RWPE1 (cell line): ENCODE measurements around the gene PIP5K1C.

Source experiments
- CTCF ChIA-PET: fragments of 350-600 bp; sonication (Branson Sonifier 250); formaldehyde crosslinking; extraction: SDS; loops from one replicate; lab custom pipeline; 2021; lab: Yijun Ruan, JAX
- POLR2A ChIA-PET: fragments of 400-600 bp; formaldehyde crosslinking; extraction: SDS; loops from one replicate; lab custom pipeline; 2020; ENCODE audit warnings: antibody characterized with exemption; ENCODE audit not compliant: low non-redundant PET; lab: Yijun Ruan, JAX
- DNase-seq: peaks from one replicate; pipeline ENCODE4 v3.0.0; 2012; ENCODE audit warnings: low spot score
- H3K27ac ChIP-seq: fragments of 450-650 bp; 2 replicates; pipeline ENCODE4 v1.5.1; 2017
- TF ChIP-seq, protein P1 (sequence below): fragments of 450-650 bp; conservative IDR thresholded peaks from 2 replicates; pipeline ENCODE4 v1.5.1; 2017; ENCODE audit warnings: low read depth, mild to moderate bottlenecking

PIP5K1C gene

DNA sequence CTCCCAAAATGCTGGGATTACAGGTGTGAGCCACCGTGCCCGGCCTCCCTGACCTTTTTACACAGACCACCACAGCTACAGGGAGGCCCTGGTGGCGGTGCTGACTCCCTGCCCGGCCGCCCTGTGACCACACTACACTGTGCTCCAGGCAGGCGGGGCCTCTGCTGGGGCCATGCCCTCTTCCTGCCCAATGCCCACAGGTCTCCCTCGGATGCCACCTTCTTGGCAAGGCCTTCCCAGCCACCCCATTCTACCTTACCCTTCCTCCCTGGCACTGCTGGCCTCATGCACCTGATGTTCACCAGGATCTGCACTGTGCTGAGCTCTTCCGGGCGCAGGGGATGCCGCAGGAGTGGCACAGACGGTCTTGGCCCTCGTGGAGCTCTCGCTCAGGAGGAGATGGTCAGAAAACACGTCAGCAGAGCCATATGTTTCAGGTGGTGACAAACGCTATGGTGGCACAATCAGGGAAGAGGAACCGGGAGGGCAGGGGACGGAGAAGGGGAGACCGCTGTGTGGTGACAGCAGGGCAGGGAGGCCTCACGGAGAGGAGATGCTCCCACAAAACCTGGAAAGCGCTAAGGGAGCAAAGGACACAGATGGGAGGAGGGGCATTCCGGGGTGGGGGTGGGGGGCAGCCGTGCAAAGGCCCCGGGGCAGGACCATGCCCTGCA lies 4.1 kb downstream of the PIP5K1C start:
- TF ChIP-seq, protein P1, sequence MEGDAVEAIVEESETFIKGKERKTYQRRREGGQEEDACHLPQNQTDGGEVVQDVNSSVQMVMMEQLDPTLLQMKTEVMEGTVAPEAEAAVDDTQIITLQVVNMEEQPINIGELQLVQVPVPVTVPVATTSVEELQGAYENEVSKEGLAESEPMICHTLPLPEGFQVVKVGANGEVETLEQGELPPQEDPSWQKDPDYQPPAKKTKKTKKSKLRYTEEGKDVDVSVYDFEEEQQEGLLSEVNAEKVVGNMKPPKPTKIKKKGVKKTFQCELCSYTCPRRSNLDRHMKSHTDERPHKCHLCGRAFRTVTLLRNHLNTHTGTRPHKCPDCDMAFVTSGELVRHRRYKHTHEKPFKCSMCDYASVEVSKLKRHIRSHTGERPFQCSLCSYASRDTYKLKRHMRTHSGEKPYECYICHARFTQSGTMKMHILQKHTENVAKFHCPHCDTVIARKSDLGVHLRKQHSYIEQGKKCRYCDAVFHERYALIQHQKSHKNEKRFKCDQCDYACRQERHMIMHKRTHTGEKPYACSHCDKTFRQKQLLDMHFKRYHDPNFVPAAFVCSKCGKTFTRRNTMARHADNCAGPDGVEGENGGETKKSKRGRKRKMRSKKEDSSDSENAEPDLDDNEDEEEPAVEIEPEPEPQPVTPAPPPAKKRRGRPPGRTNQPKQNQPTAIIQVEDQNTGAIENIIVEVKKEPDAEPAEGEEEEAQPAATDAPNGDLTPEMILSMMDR: no peak
- ChIA-PET CTCF (no interaction called here), POLR2A (interaction anchor here (0.6 kb wide), 1 partner anchor 94 kb away, joined by 7 read pairs; no protein-coding TSS in a partner anchor)
- no peak for DNase-seq
- H3K27ac ChIP-seq: no peak overlapping the region

DNA sequence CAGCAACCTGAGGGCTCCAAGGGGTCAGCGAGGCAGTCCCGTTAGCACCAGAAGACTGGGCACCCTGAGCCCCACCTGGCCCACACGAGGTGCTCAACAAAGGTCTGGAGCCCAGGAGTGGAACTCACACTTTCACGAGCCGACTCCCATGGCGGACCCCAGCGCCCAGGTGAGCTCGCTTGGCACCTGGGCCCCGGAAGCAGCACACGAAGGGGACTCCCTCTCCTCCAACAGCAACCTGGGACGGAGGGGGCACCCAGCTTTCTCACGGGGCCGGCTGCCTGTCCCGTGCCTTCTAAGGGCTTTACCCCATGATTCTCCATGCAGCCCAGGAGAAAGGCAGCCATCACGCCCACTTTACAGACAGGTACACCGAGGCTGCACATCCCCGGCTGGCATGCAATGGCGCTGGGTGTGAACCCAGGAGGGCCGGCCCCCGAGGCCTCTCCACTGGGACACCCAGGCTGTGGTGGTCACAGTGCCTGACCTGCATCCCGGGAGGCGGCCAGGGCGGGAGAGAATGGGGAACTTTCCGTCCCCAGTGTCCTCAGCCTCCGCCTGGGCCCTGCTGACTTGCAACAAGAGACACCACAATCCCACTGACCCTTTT lies 5.0 kb downstream of the PIP5K1C start:
- no peak overlapping the region for H3K27ac ChIP-seq
- POLR2A ChIA-PET: interaction anchor here (0.6 kb wide), 1 partner anchor 95 kb away, joined by 7 read pairs; no protein-coding TSS in a partner anchor

DNA sequence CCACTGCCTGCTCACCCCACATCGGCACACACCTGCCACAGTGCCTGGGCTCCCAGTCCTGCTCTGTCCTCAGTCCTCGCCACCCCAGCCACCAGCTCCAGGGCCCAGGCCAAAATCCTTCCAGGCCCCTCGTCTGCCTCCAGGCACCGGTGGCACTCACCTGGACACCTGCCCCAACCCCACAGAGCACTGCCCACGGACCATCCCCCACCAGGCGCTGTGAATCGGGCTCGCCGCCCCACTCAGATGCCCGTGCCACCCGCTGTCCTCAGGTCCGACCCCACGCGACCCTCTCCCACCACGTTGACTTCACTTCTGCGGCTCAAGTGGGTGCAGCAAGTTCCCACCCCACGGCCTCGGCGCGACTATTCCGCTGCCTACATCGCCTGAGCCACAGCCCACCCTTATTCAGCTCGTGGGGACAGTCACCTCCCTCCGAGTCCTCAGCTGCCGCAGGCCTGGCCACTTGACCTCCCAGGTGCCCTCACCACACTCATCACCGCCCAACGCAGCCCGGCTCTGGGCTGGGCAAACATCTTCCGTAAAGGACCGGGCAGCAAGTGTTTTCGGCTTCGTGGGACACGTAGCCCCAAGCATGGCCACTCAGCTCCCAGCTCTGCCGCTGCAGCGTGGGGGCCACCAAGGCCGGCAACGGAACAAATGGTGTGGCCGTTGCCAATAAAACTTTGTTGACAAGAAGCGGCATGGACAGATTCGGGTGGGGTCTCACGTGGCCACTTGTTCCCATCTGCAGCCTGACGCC lies 5.7 kb downstream of the PIP5K1C start:
- CTCF ChIA-PET: no interaction called here
- POLR2A ChIA-PET: no interaction called here
- no peak overlapping the region for H3K27ac ChIP-seq
- DNase-seq: no peak
- TF ChIP-seq, protein P1: no peak

More for the DNA sequence above, 5.0 kb downstream of the PIP5K1C start:
- TF ChIP-seq, protein P1: no peak
- CTCF ChIA-PET: no interaction called here
- no peak for DNase-seq

DNA sequence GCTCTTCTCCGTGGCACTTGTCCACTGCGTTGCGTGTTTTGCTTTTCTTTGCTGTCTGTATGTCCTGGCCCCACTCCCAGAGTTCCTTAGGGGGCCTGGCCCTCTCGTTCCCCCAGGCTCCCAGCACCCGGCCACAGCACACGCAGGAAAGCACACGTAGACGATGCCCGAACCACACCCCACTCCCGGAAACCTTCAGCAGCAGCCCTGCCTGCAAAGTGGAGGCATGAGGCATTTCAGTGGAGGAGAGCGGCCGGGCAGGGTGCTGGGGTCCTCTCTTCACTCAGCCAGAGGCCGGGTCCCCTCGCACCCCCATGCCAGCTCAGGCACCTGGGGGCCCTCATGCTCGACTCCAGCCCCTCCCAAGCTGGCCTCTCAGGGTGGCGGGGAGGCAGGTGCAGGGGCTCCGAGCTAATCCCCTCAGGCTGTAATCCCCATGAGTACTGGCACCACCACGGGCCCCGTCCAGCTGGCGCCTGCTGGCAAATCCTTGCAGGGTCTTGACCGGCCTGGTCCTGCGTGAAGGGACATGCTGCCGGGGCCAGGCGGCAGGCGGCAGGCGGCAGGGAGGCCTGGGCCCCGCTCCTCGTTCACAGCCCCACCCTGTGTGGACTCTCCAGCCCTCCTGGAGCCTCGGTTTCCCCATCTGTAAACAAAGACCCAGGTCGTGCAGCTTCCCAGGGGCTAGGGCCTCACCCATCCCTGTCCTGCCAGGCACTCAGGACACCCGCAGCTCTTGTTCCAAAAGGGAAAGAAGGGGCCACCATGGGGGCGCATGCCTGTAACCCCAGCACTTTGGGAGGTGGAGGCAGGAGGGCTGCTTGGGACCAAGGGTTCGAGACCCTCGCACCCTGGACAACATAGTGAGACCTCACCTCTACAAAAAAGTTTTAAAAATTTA lies 7.0 kb downstream of the PIP5K1C start:
- ChIA-PET POLR2A (no interaction called here), CTCF (interaction anchor here (0.6 to 0.7 kb wide), 2 partner anchors 43 to 475 kb away, joined by 3 to 6 read pairs; no protein-coding TSS in a partner anchor)
- TF ChIP-seq, protein P1: no peak
- H3K27ac ChIP-seq: peak overlapping the region; percentile 7; the same call in 1 of the 2 replicates
- no peak for DNase-seq

DNA sequence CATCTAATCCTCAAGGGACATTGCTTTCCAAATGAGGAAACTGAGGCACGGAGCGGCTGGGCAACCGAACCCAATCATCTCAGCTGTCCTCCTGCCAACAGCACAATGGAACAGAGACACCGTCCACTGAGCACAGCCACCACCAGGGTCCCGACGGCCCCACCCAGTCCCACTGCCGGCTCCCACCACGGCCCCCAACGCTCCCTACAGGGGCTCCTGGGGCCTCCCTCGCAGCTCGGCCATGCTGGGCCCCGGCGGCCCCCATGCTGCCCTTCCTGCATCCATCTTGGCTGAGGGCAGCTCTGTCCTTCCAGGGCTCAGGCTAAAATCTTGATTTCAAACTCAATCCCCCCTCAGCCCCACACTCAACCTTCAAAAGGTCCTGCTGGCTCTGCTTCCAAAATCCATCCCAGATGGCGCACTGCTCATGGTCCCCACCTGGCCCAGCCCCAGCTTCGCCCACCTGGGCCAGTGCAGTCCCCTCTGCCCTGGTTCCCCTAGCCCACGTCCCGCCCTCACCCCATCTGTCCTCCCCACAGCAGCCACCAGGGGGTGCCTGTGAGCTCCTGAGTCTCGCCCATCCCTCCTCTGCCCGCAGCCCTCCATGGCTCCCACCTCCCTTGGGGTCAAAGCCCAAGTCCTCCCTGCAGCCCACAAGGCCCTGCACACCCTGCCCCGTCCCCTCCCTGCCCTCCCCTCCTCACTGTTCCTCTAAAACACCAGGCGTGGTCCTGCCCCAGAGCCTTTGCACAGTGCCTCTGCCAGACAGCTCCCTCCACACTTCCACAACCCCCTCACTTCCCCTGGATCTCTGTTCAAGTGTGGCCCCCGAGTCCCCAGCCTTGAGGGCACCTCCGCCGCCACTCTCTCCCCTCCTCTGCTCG lies 7.9 kb downstream of the PIP5K1C start:
- CTCF ChIA-PET: interaction anchor here (0.6 to 0.8 kb wide), 2 partner anchors 8 to 476 kb away, joined by 3 to 4 read pairs; partner anchors contain the start of gene PIP5K1C
- POLR2A ChIA-PET: no interaction called here
- H3K27ac ChIP-seq: no peak overlapping the region
- DNase-seq: no peak
- TF ChIP-seq, protein P1: peak; percentile 54
